Ammon's horn (tissue), 1 donor: ENCODE measurements around the gene STRIP2.
"Not testable (repeated sequence)": the region's sequence is repeated elsewhere in the genome, so short reads cannot be mapped to it uniquely, and the experiment has no call there.

Source experiments
- DNase-seq: peaks from one replicate; pipeline ENCODE4 v3.0.0-alpha.2; 2016; ENCODE audit warnings: low spot score

STRIP2 gene

DNA sequence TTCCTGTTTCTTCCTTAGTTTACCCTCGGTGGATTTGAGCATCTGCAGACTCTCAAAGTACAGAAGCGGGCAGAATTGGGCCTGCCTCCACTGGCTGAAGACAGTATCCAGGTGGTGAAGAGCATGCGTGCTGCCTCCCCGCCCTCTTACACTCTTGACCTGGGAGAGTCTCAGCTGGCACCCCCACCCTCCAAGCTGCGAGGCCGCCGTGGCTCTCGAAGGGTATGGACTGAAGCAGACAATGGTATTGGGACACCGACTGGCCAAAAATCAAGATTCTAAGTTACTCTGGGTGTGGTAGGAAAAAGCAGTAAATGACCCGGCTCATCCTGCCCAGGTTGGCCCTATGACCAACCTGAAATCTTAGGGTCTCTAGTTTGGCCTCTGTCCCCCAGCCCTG, 22.2 kb downstream of the STRIP2 start:
- DNase-seq: no peak

DNA sequence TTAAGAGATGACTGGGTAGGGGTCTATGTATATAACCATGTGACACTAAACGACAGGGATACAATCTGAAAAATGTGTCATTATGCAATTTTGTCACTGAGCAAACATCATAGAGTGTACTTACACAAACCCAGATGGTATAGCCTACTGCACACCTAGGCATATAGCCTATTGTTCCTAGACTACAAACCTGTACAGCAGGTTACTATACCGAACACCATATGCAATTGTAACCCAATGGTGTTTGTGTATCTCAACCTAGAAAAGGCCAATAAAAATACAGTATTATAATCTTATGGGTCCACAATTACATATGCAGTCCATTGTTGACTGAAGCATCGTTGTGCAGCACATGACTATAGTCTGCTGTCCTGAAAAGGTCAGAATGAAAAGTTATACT, 22.9 kb downstream of the STRIP2 start:
- DNase-seq: no peak

DNA sequence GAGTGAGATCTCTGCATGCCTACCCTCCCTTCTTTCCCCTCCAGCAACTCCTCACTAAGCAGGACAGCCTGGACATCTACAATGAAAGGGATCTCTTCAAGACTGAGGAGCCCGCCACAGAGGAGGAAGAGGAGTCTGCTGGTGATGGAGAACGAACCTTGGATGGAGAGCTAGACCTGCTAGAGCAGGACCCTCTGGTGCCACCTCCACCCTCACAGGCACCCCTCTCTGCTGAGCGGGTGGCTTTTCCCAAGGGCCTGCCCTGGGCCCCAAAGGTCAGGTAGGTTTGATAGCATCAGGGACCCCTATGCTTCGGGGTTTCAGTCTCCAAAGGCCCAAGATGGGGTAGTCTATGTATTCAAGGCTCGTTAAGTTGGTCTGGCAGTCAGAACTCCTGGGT, 23.9 kb downstream of the STRIP2 start:
- no peak for DNase-seq

DNA sequence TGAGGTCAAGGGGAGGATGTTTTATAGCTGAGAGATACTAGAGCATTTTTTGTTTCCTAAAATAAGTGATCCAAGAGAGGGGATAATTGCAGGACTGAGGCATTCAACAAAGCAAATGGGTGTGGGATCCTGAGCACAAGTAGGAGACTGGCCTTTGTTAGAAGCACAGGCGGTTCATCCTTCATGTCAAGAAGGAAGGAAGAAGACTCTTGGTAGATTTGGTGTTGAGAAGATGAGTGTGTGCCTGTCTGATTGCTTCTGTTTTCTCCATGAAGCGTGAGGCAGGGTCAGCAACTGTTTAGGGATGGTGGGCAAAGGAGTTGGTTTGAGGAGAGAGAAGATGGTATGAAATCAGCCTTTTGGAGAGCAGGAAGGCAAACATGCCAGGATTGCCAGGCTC, 27.6 kb downstream of the STRIP2 start:
- DNase-seq: no peak

DNA sequence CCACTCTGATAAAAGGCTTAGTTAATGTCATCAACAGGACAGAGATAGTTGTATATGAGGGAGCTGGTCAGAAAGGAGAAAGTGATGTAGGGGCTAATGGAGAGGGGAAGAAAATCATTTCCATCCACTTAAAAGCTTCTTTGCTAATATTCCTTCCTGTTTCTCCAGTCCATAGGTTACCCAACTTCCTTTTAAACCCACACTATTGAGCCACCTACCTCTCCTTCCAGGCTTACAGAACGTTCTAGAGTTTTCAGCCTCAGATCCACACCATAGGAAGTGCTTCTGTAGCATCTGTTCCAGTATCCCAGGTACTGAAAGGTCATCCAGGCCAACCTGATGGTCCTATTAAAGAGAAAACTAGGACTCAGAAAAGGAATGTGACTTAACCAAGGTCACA, 28.2 kb downstream of the STRIP2 start:
- DNase-seq: no peak

DNA sequence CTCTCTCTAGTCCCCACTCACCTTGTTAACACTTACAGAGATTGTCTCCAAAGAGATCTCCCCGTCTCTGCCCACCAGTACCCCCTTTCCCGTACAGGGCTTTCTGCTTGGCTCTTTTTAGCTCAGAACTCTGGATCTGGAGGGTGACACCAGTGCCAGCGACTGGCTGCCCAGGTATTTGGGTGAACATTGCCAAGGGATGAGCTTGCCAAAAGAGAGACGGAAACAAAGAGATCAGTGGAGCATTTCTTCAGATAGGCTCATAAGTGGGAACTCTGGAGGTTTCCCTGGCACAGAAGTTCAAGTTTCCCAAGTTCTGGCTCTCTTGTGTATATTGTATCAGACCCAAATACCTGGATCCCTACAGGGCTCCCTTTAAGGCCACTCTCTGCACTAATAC, 30.0 kb downstream of the STRIP2 start:
- DNase-seq: no peak

DNA sequence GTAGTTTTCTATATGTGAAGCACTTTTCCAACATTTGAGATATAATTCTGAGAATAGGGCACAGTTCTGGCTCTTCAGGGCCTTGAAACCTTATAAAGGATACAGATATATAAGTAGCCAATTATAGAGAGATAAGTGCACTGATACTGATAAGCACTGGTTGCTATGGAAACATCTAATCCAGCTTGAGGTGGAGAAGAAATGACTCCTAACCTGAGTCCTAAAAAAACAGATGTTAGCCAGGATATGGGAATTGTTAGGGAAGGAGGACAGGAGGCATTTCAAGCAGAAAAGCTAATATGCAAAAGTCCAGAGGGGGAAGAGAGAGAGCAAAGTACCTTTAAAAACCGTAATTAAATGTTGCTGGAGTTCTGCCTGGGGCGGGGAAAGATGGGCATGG, 30.8 kb downstream of the STRIP2 start:
- DNase-seq: no peak

DNA sequence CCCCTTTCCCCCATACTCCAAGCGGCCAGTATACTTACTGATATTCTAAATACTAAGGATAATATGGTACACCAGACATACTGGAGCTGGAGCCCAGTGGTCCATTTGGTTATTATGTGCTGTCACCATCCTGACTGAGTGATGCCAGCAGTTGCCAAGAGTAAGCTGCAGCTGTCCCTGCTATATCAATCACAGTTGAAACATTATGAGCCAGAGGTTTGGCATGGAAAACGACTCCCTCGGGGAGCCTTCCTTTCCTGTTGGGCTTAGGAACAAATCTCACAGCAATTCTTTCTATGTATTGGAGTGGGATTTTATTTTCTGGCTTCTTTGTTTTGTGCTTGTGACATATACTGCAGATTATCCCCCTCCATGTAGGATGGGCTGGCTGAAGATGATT, 32.6 kb downstream of the STRIP2 start:
- DNase-seq: no peak

DNA sequence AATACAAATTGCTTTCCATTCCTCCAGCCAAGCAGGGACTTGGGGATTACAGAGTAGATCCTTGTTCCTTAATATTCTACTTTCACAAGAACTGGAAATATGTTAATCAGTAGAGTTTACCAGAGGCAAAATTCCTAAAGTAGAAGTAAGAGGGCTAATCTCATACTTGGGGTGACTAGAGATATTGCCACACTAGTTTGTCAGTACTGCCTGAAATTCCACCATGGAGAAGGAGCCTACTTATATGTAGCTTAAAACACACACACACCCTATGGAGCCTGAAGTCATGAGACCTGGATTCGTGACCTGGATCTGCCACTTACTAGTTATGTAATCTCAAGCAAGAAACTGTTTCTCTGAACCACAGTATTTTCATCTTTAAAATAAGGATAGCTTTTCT, 33.9 kb downstream of the STRIP2 start:
- no peak for DNase-seq

DNA sequence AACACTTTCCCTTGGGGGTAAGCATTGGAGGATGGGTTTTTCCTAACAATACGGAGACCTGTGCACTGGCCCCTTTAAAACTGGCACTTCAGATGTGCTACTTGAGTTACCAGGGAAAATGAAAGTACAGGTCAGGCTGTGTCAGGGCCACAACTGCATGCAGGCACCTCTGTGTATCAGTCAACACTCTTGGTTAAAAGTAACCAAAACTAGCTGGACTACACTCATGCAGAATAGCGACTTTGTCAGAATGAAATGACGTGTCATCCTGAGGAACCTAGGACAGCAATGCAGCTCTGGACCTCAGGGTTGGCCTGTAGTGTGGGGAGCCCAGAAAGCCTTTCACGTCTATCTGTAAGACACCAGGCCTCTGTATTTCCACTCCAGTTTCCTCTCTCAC, 34.3 kb downstream of the STRIP2 start:
- no peak for DNase-seq

DNA sequence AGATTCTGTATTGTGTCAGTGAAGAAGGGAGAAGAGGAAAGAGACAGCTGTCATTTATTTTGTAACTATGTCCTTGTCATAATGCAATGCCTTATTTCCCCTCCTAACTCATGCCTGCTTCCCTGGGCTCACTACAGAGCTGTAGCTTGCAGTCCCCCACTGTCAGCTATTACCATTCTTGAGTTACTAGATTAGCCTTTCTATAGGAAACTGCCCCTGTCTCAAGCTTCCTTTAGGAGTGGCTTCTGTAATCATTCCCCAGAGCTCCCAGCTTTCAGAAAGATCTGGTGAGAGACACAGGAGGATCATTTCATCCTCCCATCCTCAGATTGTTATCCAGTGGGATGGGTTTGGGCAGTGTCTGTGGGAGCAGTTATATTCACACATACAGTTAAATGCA, 35.7 kb downstream of the STRIP2 start:
- DNase-seq: no peak

DNA sequence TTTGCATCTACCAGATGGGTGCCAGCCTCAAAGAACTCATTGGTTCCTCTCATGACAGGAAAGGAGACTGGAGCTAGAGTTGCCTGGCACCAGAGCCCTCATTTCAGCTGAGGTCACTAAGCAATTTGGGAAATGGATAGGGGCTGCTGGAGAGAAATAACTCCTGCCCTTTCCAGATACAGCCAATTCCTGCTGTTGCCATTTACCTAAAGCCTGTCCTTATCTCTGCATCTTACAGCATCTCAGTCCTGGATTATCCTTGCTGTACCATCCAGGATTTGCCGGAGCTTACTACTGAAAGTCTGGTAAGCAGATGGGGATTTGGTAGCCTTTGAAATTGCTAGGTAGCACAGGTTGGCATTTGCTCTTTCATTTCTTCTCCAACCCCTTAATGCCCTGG, 36.2 kb downstream of the STRIP2 start:
- no peak for DNase-seq

DNA sequence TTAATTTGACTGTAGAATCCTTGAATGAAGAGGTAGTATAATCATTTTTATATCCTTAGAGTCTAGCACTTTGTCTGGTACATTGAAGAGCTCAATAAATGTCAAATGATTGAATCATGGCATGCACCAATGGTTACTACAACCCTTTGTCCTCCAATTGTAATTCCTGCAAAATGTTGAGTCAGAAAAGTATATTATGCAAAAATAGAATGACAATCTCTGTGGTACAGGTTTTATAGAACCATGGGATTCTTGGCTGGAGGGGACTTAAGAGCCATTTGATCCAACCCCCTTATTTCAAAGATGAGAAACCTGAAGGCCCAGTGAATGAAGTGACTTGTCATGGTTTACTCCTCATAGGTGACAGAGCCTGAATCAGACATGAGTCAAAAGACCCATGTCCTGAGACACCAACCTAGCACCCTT, 37.2 kb downstream of the STRIP2 start:
- DNase-seq: no peak

DNA sequence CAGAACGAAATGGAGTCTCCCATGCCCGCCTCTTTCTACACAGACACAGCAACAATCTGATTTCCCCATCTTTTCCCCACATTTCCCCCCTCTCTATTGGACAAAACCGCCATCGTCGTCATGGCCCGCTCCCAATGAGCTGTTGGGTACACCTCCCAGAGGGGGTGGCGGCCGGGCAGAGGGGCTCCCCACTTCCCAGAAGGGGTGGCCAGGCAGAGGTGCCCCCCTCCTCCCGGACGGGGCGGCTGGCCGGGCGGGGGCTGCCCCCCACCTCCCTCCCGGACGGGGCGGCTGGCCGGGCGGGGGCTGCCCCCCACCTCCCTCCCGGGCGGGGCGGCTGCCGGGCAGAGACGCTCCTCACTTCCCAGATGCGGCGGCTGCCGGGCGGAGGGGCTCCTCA, 41.7 kb downstream of the STRIP2 start:
- not testable (repeated sequence) for DNase-seq

DNA sequence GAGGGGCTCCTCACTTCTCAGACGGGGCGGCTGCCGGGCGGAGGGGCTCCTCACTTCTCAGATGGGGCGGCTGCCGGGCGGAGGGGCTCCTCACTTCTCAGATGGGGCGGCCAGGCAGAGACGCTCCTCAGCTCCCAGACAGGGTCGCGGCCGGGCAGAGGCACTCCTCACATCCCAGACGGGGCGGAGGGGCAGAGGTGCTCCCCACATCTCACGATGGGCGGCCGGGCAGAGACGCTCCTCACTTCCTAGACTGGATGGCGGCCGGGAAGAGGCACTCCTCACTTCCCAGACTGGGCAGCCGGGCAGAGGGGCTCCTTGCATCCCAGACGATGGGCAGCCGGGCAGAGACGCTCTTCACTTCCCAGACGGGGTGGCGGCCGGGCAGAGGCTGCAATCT, 42.2 kb downstream of the STRIP2 start:
- DNase-seq: not testable (repeated sequence)

DNA sequence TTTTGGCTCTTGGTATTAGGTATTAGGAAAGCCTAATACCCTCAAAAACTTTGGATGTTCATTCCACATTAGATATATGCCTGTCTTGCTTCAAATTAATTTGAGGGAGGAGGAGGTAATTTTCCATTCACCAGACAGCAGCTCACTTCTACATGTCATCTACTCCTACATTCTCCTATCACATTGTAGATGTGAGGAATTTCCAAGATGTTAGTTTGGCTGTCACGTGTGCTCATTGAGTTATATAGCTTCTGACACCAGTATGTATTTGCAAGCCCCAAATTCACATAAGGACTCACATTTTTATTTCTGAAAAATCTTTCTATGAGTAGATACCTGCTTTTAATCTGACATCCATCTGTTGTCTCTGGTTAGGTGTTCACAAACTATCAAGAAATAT, 45.6 kb downstream of the STRIP2 start:
- DNase-seq: no peak

DNA sequence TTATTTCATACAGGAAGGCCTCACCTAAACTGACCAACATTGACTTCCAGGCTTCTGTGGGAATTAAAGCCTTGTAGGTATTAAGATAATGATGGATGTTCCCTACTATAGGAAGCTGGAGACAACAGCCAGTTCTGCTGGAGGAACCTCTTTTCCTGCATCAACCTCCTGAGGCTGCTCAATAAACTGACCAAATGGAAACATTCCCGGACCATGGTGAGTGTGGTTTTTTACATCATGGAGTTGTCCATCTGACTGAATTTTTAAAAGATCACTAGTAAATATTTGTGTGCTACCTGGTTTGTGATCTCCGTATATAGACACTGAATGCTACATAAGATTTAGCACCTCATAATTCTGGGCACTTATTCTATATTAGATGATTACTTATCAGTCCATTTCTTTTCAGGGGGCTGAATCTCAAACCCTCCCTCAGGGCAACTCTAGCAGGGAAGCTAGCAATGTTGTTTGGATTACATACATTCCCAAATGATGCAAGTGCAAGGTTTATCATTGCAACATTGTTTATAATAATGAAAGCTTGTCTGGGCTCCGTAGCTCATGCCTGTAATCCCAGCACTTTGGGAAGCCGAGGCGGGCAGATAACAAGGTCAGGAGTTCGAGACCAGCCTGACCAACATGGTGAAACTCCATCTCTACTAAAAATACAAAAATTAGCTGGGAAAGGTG, 46.6 kb downstream of the STRIP2 start:
- DNase-seq: no peak

DNA sequence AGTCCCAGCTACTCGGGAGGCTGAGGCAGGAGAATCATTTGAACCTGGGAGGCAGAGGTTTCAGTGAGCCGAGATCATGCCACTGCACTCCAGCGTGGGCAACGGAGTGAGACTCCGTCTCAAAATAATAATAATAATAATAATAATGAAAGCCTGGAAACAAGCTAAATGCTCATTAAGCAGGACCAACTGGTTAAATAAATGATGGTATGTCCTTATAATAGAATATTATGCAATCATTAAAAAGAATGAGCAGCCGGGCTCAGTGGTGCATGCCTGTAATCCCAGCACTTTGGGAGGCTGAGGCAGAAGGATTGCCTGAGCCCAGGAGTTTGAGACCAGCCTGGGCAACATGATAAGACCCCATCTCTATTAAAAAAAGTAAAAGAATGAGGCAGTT, 47.1 kb downstream of the STRIP2 start:
- not testable (repeated sequence) for DNase-seq

DNA sequence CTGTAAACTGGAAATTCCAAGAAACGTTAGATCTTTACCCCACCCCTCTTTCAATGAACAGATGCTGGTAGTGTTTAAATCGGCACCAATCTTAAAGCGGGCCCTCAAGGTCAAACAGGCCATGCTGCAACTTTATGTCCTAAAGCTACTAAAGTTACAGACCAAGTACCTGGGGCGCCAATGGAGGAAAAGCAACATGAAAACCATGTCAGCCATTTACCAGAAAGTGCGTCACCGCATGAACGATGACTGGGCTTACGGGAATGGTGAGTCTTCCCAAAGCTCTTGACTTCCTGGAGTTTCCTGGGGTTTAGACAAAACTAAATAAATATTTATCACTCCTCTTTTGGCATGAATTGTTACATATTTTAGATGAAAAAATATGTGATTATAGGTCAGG, 48.5 kb downstream of the STRIP2 start:
- no peak for DNase-seq

DNA sequence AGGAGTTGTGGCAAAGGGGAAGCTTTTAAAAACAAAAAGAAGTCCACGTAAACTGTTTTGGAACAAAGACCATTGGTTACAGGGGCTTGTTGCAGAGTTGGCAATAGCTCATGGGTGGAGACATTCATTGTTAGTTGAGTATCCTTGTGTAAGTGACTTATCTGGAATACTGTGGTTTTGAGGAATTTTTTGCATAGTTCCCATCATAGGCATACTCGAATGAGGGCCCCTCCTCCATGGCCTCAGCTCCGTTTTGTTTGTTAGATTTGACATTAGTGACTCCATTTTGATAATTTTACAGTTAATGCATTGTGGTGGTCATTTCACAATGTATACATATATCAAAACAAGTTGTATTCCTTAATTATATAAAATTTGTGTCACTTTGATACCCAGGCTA, 55.3 kb downstream of the STRIP2 start:
- no peak for DNase-seq

DNA sequence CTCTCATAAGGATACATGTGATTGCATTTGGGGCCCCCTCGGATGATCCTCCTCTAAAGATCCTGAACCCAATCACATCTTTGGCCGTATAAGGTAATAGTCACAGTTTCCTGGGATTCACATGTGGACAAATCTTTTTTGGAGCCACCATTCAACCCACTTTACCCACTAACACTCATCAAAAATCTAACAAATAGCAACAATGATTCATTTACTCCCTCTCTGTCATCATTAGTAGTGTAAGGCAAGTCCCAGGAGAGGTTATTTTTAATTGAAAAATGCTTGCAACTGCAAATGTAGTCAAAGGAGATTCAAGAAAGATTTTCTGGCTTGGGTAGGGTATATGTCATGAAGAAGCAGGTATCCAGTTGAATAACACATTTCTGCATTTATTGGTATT, 58.2 kb downstream of the STRIP2 start:
- no peak for DNase-seq

DNA sequence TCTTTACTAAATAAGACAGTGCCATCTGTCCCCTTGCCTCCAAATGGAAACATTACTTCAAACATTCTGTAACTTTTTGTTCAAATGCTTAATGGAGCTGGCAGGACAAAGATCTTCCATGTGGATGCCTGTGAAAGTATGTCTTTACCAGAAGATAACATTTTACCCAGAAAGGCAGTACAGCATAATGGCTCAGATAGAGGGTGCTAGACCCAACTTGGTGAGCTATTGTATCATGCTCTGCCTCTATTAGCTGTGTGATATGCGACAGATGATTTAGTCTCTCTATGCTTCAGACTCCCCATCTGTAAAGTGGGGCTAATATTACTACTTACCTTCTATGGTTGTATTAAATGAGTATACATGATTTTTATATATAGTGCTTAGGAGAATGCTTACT, 59.3 kb downstream of the STRIP2 start:
- DNase-seq: no peak

DNA sequence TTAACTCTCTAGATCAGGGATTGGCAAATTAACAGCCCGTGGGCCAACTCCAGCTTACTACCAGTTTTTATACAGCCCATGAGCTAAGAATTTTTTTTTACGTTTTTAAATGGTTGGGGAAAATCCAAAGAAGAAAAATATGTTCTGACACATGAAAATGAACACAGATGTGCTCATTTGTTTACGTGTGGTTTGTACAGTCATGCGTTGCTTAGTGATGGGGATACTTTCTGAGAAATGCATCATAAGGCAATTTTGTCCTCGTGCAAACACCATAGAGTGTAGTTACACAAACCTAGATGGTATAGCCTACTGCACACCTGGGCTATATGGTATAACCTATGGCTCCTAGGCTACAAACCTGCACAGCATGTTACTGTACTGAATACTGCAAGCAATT, 59.8 kb downstream of the STRIP2 start:
- no peak for DNase-seq

DNA sequence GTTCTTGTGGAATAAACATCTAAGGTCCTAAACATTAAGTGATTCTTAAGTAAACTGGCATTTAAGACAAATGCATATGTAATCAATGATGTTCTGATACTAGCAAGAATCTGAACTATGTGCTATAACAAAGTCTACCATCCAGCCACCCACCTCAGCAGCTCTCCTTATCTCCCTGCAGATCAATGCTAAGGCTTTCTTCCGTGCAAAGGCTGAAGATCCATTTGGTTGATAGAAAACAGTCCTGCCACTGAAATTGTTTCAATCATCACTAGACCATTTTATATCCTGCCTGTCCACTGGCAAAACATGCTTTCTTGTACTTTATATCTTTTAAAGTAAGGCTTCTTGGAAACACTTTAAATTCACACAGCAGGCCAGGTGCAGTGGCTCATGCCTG, 61.8 kb downstream of the STRIP2 start:
- no peak for DNase-seq

DNA sequence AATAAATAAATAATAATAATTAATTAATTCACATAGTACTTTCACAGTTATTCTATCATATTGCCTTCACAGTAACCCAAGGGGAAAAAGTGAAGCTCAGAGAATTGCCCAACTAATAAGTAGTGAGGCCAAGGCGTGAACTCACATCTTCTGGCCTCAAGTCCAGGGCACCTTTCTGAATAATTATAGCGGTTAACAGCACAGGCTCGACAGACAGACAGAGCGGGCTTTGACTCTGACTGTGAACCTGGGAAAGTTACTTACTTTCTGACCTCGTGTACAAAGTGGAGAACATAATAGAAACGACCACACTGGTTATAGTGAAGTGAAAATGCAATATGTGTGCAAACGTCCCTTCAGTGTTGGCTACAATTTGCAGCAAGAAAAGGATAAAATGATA, 62.4 kb downstream of the STRIP2 start:
- DNase-seq: no peak
